Stimulated activated CD4-positive, alpha-beta T cell treated with anti-CD3 and anti-CD28 coated beads, Interleukin-1b, Interleukin-23, amount 100 ng/mL, for 1 hour (primary cell): ENCODE results near the gene SIRPB1.
"Not testable (repeated sequence)": the region's sequence is repeated elsewhere in the genome, so short reads cannot be mapped to it uniquely, and the experiment has no call there.

Source experiments
- DNase-seq, 2 donors: peaks; one replicate each; pipeline ENCODE4 v3.0.0-alpha.2; 2020; ENCODE audit warnings: low read depth in 2 of 2

The SIRPB1 gene

GRCh38 chr20:1595333-1595732 is 24.5 kb downstream of the SIRPB1 start:
- DNase-seq, result no peak

DNA sequence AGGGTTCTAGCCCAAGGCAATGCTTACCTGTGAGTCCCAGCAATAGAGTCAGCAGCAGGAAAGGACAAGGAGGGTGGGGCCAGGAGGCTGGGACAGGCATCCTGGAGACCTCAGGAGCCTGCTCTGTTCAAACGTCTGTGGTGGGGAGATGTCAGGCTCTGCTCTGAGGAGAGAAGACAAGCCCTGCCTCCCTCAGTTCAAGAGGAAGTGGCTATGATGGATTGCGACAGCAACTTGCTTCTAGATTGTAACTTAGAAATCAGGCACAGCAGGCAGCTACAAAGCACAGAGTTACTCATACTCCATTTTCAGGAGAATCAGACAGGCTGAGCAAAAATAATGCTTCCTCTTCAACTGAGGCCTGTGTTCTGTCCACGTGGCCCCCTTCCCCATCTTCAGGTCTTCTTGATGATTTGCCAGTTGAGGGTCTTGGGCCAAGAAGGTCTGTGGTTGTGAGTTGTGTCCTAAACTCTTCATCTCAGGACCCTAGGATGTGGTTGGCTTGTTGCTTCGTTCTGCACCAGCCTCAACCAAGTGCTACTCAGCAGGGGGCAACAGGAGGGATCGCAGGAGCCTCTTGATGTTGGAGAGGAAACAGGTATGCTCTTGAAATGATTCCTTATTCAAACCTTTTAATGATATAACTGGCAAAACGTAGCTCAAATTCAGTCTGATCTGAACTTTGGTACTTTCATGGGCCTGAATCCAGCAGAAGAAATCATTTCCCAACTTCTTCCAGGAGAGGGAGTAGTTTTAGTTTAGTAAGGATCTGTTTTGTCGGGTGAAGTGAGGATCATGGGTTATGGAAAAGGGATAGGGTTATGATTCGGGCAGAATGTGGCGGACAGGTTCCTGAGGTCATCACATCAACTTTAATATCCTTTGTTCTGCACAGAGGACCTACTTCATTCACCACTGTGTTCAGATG is 31.0 kb downstream of the SIRPB1 start:
- no peak for DNase-seq

GRCh38 chr20:1587781-1588532 is 31.9 kb downstream of the SIRPB1 start:
- DNase-seq, result no peak

- DNase-seq, result no peak
Measured at GRCh38 chr20:1579488-1579887, 40.3 kb downstream of the SIRPB1 start.

DNA sequence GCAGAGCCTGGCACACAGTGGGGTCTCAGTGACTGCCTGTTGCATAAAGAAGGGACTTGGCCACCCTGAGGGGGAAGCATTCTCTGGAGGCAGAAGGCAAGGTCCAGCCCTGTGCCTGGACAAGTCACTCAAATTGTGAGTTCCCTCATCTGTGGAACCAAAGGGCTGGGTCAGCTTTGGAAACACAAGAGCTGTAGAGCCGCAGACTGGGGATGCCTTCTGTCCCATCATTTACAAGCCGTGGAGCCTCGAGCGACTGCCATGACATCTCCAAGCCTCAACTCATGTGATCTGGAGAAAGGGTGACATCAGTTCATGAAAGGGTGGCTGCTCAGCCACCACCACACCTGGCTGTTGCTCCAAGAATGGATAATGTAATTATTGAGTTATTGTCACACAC is 41.9 kb downstream of the SIRPB1 start:
- DNase-seq, result no peak

GRCh38 chr20:1577313-1577712 is 42.5 kb downstream of the SIRPB1 start:
- DNase-seq, result not testable (repeated sequence)

DNA sequence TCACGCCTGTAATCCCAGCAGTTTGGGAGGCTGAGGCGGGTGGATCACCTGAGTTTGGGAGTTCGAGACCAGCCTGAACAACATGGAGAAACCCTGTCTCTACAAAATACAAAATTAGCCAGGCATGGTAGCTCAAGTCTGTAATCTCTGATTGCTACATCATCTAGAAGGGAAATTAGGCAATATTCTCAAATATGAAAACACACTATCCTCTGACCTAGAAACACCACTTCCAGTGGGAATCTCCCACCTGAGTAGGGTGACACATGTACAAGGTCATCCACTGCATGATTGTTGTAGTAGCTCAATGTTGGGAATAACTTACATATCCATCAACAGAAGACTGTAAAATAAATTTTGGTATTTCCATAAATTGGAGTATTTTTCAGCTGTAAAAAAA is 43.2 kb downstream of the SIRPB1 start:
- no peak for DNase-seq

DNA sequence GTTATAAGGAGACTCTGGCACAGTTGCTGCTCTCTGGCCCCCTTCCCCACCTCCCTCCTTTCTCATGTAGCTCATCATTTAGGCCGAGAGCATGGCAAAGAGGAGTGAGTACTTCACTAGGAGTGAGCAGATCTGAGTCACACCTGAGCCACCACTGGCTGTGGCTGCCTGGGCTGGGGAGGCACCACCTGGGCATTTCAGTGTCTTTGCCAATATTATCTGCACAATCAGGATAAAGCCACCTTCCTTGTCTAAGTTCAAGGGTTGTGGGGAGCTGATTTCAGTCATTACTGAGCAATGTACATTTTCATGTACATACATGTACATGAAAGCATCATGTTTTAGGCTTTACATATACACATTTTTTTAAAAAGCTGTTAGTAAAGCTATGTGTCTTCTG is 43.8 kb downstream of the SIRPB1 start:
- DNase-seq, result not testable (repeated sequence)

DNA sequence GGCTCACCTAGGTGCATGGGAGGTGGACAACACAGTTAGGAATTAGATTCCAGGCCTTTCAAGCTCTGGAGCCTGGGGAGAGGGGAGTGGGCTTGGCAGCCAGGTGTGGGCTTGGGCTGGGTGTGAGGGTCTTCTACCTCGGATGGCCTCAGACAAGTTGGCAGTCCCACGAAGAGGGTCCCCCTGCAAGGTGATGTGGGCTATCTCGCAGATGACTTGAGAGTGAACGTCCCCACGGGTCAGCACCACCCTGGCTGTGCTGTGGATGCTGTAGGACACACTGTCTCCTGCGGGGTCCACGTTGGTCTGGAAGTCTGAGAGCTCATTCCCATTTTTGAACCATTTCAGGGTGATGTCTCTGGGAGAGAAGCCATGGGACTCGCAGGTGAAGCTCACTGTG is 48.2 kb downstream of the SIRPB1 start:
- not testable (repeated sequence) for DNase-seq
